Ishikawa (cell line): ENCODE results near the gene LLGL2.

ENCODE experiments used
- CEBPB ChIP-seq: IDR thresholded peaks from 2 replicates; pipeline ENCODE4 v1.6.1; 2012
- EP300 ChIP-seq: IDR thresholded peaks from 2 replicates; pipeline ENCODE4 v1.6.1; 2012; ENCODE audit warnings: borderline replicate concordance
- RAD21 ChIP-seq: IDR thresholded peaks from 2 replicates; pipeline ENCODE4 v1.6.1; 2012; ENCODE audit warnings: low read depth
- TAF1 ChIP-seq: IDR thresholded peaks from 2 replicates; pipeline ENCODE4 v1.6.1; 2012; ENCODE audit warnings: low read depth, mild to moderate bottlenecking
- TCF12 ChIP-seq: IDR thresholded peaks from 2 replicates; pipeline ENCODE4 v1.6.1; 2012; ENCODE audit warnings: low read depth
- TEAD4 ChIP-seq: IDR thresholded peaks from 2 replicates; pipeline ENCODE4 v1.6.1; 2012
- USF1 ChIP-seq: IDR thresholded peaks from 2 replicates; pipeline ENCODE4 v1.6.1; 2012

- TF ChIP-seq CEBPB (no peak), TAF1 (no peak), EP300 (no peak), RAD21 (peak; percentile 21; the same call in 1 of the 2 replicates), TCF12 (no peak), USF1 (no peak), TEAD4 (no peak)
Measured at GRCh38 chr17:75615301-75615700, 89.8 kb downstream of the LLGL2 start.
